CD4-positive, alpha-beta T cell (primary cell): Measurements from ENCODE around the gene P2RY11. TPM values are rescaled to one million over a fixed set of nuclear protein-coding genes. Genes with fewer than 3 reads are reported as not detected.

Experiments
- ATAC-seq: fragments of 200-7000 bp; cut with Tn5 transposase; one replicate; pipeline ENCODE4 v1.10.0; 2022; ENCODE audit warnings: mild to moderate bottlenecking; ENCODE audit not compliant: poor library complexity
- CTCF ChIA-PET: fragments of 350-600 bp; sonication (Branson Sonifier 250); formaldehyde crosslinking; loops from one replicate; lab custom pipeline; 2021; ENCODE audit warnings: antibody characterized with exemption, inconsistent platforms; lab: Charles Lee
- POLR2A ChIA-PET: fragments of 350-600 bp; sonication (Branson Sonifier 250); formaldehyde crosslinking; loops from one replicate; lab custom pipeline; 2021; ENCODE audit warnings: antibody characterized with exemption, inconsistent platforms; lab: Charles Lee
- DNase-seq, 14 experiments: peaks; one replicate each; pipeline ENCODE4 v3.0.0-alpha.2; 2013 to 2020; ENCODE audit warnings: mixed read lengths in 2 of 14
- H3K27ac ChIP-seq, 2 donors: one replicate each; pipeline versions ENCODE4 v1.5.1 to v1.7.0; 2013; ENCODE audit warnings: low read length in 2 of 2, low read depth in 1 of 2, mild to moderate bottlenecking in 1 of 2
- H3K27me3 ChIP-seq, 2 experiments: 1 replicate in 1 of 2; 2 replicates in 1 of 2; pipeline versions ENCODE4 v1.6.1 to v1.7.0; 2013; ENCODE audit warnings: low read length in 2 of 2, control low read depth in 1 of 2, mild to moderate bottlenecking in 1 of 2, moderate library complexity in 1 of 2; ENCODE audit not compliant: insufficient read depth in 2 of 2, control insufficient read depth in 1 of 2
- H3K36me3 ChIP-seq: one replicate; pipeline ENCODE4 v1.6.1; 2013; ENCODE audit warnings: low read length, control low read depth; ENCODE audit not compliant: insufficient read depth
- H3K4me1 ChIP-seq: one replicate; pipeline ENCODE4 v1.6.1; 2013; ENCODE audit warnings: low read length, control low read depth; ENCODE audit not compliant: insufficient read depth
- H3K4me3 ChIP-seq: one replicate; pipeline ENCODE4 v1.5.1; 2013; ENCODE audit warnings: mild to moderate bottlenecking, low read length, moderate library complexity
- H3K9me3 ChIP-seq, 2 experiments: 1 replicate in 1 of 2; 2 replicates in 1 of 2; pipeline versions ENCODE4 v1.6.1 to v1.7.0; 2013; ENCODE audit warnings: low read length in 2 of 2, mild to moderate bottlenecking in 2 of 2, control low read depth in 1 of 2, moderate library complexity in 1 of 2; ENCODE audit not compliant: control insufficient read depth in 1 of 2, insufficient read depth in 1 of 2
- H3K27ac Mint-ChIP-seq: one replicate; pipeline ENCODE4 v1.8.0; 2020; ENCODE audit warnings: mixed read lengths
- H3K27me3 Mint-ChIP-seq: one replicate; pipeline ENCODE4 v1.8.0; 2021; ENCODE audit warnings: mixed read lengths
- H3K36me3 Mint-ChIP-seq: one replicate; pipeline ENCODE4 v1.8.0; 2021; ENCODE audit warnings: low read depth, mixed read lengths
- H3K4me1 Mint-ChIP-seq: one replicate; pipeline ENCODE4 v1.8.0; 2021; ENCODE audit warnings: low read depth, mixed read lengths
- H3K4me3 Mint-ChIP-seq: one replicate; pipeline ENCODE4 v1.8.0; 2020; ENCODE audit warnings: mild to moderate bottlenecking, mixed read lengths
- H3K9me3 Mint-ChIP-seq: one replicate; pipeline ENCODE4 v1.8.0; 2020; ENCODE audit warnings: mixed read lengths
- intact Hi-C, 2 experiments: fragments of 100-400 bp; cut with DNase I in 1 of 2; cut with micrococcal nuclease in 1 of 2; formaldehyde crosslinking; loops; one replicate each; pipeline versions ENCODE4 v1.15.1 to v1.9.0; 2023 to 2025; cut with DNase I, micrococcal nuclease
- total RNA-seq, 174 experiments: library from RNA in 2 of 174; stranded (reverse) in 2 of 174; gene quantifications; one replicate each; pipeline ENCODE4 v1.2.3 and lab custom pipeline; 2021 to 2026
- TF ChIP-seq, protein P1 (sequence below): fragments of 200-600 bp; IDR thresholded peaks from one replicate; pipeline ENCODE4 v1.8.0; 2022; ENCODE audit warnings: antibody characterized with exemption, mild to moderate bottlenecking

Gene P2RY11
- total RNA-seq, 2 experiments from 2014 or later, result 88.5 to 93.9 TPM

GRCh38 chr19:10145031-10145430 is 33.5 kb downstream of the P2RY11 start:
- peaks cover 36% of the 10 kb centered on the region for H3K4me1 Mint-ChIP-seq
- intact Hi-C loops, result no loop called here
- no peak for ATAC-seq
- Histone ChIP-seq H3K27ac (peak overlapping the region; percentile 44 to 90), H3K4me3 (no peak overlapping the region), H3K36me3 (peaks cover 80% of the 10 kb centered on the region), H3K9me3 (no peaks in the 10 kb centered on the region), H3K4me1 (peaks cover 56% of the 10 kb centered on the region), H3K27me3 (no peaks in the 10 kb centered on the region)
- POLR2A ChIA-PET, result no interaction called here
- no peaks in the 10 kb centered on the region for H3K9me3 Mint-ChIP-seq
- TF ChIP-seq, protein P1, sequence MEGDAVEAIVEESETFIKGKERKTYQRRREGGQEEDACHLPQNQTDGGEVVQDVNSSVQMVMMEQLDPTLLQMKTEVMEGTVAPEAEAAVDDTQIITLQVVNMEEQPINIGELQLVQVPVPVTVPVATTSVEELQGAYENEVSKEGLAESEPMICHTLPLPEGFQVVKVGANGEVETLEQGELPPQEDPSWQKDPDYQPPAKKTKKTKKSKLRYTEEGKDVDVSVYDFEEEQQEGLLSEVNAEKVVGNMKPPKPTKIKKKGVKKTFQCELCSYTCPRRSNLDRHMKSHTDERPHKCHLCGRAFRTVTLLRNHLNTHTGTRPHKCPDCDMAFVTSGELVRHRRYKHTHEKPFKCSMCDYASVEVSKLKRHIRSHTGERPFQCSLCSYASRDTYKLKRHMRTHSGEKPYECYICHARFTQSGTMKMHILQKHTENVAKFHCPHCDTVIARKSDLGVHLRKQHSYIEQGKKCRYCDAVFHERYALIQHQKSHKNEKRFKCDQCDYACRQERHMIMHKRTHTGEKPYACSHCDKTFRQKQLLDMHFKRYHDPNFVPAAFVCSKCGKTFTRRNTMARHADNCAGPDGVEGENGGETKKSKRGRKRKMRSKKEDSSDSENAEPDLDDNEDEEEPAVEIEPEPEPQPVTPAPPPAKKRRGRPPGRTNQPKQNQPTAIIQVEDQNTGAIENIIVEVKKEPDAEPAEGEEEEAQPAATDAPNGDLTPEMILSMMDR, result no peak
- no peak for DNase-seq
- H3K4me3 Mint-ChIP-seq, result no peak overlapping the region
- CTCF ChIA-PET, result no interaction called here
- H3K36me3 Mint-ChIP-seq, result peaks cover 89% of the 10 kb centered on the region
- H3K27me3 Mint-ChIP-seq, result no peaks in the 10 kb centered on the region
- H3K27ac Mint-ChIP-seq, result peak overlapping the region; percentile 95

GRCh38 chr19:10146142-10146541 is 34.6 kb downstream of the P2RY11 start:
- Histone ChIP-seq H3K4me3 (no peak overlapping the region), H3K27ac (no peak overlapping the region), H3K9me3 (no peaks in the 10 kb centered on the region), H3K36me3 (peaks cover 81% of the 10 kb centered on the region), H3K4me1 (peaks cover 47% of the 10 kb centered on the region), H3K27me3 (no peaks in the 10 kb centered on the region)
- intact Hi-C loops, result no loop called here
- Mint-ChIP-seq H3K4me1 (peaks cover 33% of the 10 kb centered on the region), H3K27ac (peak overlapping the region; percentile 53), H3K4me3 (no peak overlapping the region), H3K27me3 (no peaks in the 10 kb centered on the region), H3K36me3 (peaks cover 89% of the 10 kb centered on the region), H3K9me3 (no peaks in the 10 kb centered on the region)
- TF ChIP-seq, protein P1, result no peak
- ATAC-seq (no peak), DNase-seq (no peak)
- CTCF ChIA-PET, result no interaction called here
- POLR2A ChIA-PET, result no interaction called here

DNA sequence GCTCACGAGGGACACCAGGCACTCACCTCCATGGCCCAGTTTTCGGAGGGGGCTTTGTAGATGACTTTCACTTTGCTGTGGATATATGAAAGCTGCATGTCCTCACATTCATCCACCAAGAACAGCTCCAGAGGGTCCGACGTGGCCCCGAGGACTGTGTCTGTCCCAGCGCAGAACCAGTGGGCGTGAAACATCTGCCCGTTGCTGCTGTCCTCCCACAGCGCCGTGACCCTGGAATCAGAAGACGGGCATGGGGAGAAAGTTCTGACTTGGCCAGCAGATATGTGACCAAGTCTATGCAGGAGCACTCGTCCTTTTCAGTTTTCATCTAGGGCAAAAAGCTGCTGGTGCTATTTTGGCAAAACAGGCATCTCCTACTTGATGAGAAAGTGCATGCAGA is 37.9 kb downstream of the P2RY11 start:
- H3K9me3 ChIP-seq, result no peaks in the 10 kb centered on the region
- Mint-ChIP-seq H3K27ac (no peak overlapping the region), H3K27me3 (no peaks in the 10 kb centered on the region), H3K4me1 (peaks cover 2% of the 10 kb centered on the region), H3K36me3 (peaks cover 92% of the 10 kb centered on the region), H3K9me3 (no peaks in the 10 kb centered on the region), H3K4me3 (no peak overlapping the region)
- no peak for ATAC-seq
- ChIA-PET CTCF (no interaction called here), POLR2A (no interaction called here)
- no peak overlapping the region for H3K4me3 ChIP-seq
- no peaks in the 10 kb centered on the region for H3K27me3 ChIP-seq
- TF ChIP-seq, protein P1, result no peak
- peaks cover 88% of the 10 kb centered on the region for H3K36me3 ChIP-seq
- H3K27ac ChIP-seq, result no peak overlapping the region
- intact Hi-C loops, result no loop called here
- H3K4me1 ChIP-seq, result peaks cover 14% of the 10 kb centered on the region
- DNase-seq, result no peak
